ENCODE measurements around the gene PADI2. TPM values are rescaled to one million over a fixed set of nuclear protein-coding genes. Genes with fewer than 3 reads are reported as not detected.

The PADI2 gene
- total and polyA plus RNA-seq, 9 of the 15 experiments (the other 6 are each of a cell fraction or from before 2014, with no cell fraction given) = 0.01 to 0.11 (median 0.01) TPM; not detected in 5

- FAIRE-seq (no peak), DNase-seq (ENCODE audit: extremely low read depth in 1 of 4, low spot score in 3 of 4) (peak in 1 of 4 experiments; percentile 2), ATAC-seq (no peak)
- CTCF ChIA-PET (ENCODE audit: low intra/inter-chr PET ratio) = interaction anchor here (0.7 kb wide), 1 partner anchor 68 kb away, joined by 3 read pairs; no protein-coding TSS in a partner anchor
- WGBS (ENCODE audit: insufficient coverage, low coverage, missing lambda C conversion rate) = 0% methylated on average over 13 of the region's 13 CpGs
- H3K27me3 ChIP-seq (ENCODE audit: control insufficient read depth in 2 of 2, insufficient read depth in 2 of 2, low read length in 2 of 2) = peaks cover 16 to 28% of the 10 kb centered on the region in 2 experiments
- H3K4me2 ChIP-seq (ENCODE audit: insufficient read depth, low read length) = no peak overlapping the region
- H3K4me3 ChIP-seq = no peak overlapping the region
- no peaks in the 10 kb centered on the region for H3K36me3 ChIP-seq (ENCODE audit: control insufficient read depth, insufficient read depth, low read length)
- POLR2A ChIA-PET = interaction anchor here (0.6 kb wide), 1 partner anchor 198 kb away, joined by 3 read pairs; no protein-coding TSS in a partner anchor
- no peak for TF ChIP-seq ZNF764 (CRISPR knock-in tag; IDR thresholded peaks at IDR 0.05; ENCODE audit: low read depth)
- TF ChIP-seq RAD21 (CRISPR knock-in tag; conservative IDR thresholded peaks at IDR 0.05 in 1 of 2, IDR thresholded peaks at IDR 0.05 in 1 of 2) = no peak
- TF ChIP-seq TFAM (CRISPR knock-in tag; conservative IDR thresholded peaks at IDR 0.05) = no peak
- TF ChIP-seq SETDB1 (IDR thresholded peaks at IDR 0.05; ENCODE audit: low read length) = no peak
- TF ChIP-seq ZNF134 (CRISPR knock-in tag; conservative IDR thresholded peaks at IDR 0.05) = no peak
- TF ChIP-seq TFE3 (CRISPR knock-in tag; IDR thresholded peaks at IDR 0.05) = no peak
- no peak for TF ChIP-seq THAP12 (CRISPR knock-in tag; IDR thresholded peaks at IDR 0.05)
- no peaks in the 10 kb centered on the region; the same call in 1 of the 2 replicates for H4K20me1 ChIP-seq (replicated peaks; ENCODE audit: control insufficient read depth, insufficient read depth, low read length)
- H2AFZ ChIP-seq (ENCODE audit: low read depth, low read length) = no peak overlapping the region
- no peaks in the 10 kb centered on the region for H3K79me2 ChIP-seq (ENCODE audit: control insufficient read depth, insufficient read depth, low read length)
- intact Hi-C loops (cut with micrococcal nuclease) (no loop called here), in situ Hi-C loops (cut with MboI) (no loop called here)
- H3K27ac ChIP-seq (ENCODE audit: extremely low read depth, low read depth, low read length) = no peak overlapping the region
- no peaks in the 10 kb centered on the region for H3K4me1 ChIP-seq (replicated peaks in 1 of 2; ENCODE audit: control insufficient read depth in 2 of 2, insufficient read depth in 2 of 2, low read length in 2 of 2)
- no TSS peak for BruUV-seq (replicated peaks)
- H3K9ac ChIP-seq (ENCODE audit: insufficient read depth in 1 of 2, low read depth in 2 of 2, low read length in 2 of 2) = no peak overlapping the region
- H3K9me3 ChIP-seq (replicated peaks; ENCODE audit: control insufficient read depth, insufficient read depth, low read depth, low read length) = no peaks in the 10 kb centered on the region
- no peaks in the 10 kb centered on the region for H3K9me1 ChIP-seq (ENCODE audit: control insufficient read depth, insufficient read depth, low read length)
Measured at GRCh38 chr1:17168091-17168876, 49.0 kb upstream of the PADI2 start.
